GM21367 (cell line): ENCODE data around the gene RNF115.
"Not testable (repeated sequence)": the region's sequence is repeated elsewhere in the genome, so short reads cannot be mapped to it uniquely, and the experiment has no call there.

Experiments used
- ATAC-seq: cut with Tn5 transposase; IDR thresholded peaks from one replicate; pipeline ENCODE4 v1.9.1; 2021; ENCODE audit not compliant: unreplicated experiment

RNF115 gene

DNA sequence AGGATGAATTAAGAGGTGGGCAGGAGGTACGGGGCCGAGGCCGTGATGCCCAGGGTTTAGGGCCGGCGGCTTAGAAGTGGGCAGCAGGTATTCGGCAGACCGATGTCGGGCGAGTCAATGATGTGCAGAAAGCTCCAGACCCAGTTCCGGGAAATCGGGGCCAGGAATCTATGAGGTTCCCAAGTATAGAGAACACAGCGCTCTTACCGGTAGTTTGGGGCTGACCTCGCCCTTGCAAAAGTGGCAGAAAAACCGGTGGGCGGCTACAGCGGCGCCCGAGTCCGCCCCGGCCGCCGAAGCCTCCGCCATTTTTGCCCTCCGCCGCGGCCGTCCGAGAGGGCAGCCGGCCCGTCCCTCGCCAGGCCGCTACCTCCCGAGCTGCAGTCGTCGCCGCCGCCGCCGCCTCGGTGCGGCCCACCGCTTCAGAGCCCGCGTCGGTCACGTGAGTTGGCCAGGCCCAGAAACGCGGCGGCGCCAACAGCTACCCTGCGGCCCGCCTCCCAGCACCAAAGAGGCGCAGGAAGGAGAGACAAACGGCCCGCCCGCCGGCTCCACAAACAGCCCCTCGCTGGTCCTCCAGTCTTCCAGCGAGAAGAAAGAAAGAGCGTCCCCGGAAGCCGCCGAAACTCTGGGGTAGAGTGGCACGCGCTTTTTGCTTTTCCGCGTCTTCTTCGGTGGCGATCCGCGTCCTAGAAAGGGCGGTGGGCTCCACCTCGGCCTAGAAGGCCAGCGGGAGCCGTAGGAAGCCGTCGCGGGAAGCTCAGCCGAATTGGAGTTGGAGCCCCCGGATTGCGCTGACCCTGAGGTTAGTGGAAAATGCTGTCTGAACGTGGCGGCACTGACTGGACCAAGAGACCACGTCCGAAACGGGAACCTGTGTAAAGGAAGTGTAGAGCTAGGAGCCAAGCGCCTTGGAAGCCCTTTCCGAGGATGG is at the start of gene RNF115, which contains the start of gene POLR3C:
TSS of gene RNF115 (minus strand) at position 531 of the 934 bp plus-strand sequence. CDS start at position 309, 222 bp downstream.
TSS of gene POLR3C (plus strand) at position 636 of the 934 bp plus-strand sequence. CDS start 1,577 bp downstream, outside the sequence.
- peak; percentile 59 for ATAC-seq

DNA sequence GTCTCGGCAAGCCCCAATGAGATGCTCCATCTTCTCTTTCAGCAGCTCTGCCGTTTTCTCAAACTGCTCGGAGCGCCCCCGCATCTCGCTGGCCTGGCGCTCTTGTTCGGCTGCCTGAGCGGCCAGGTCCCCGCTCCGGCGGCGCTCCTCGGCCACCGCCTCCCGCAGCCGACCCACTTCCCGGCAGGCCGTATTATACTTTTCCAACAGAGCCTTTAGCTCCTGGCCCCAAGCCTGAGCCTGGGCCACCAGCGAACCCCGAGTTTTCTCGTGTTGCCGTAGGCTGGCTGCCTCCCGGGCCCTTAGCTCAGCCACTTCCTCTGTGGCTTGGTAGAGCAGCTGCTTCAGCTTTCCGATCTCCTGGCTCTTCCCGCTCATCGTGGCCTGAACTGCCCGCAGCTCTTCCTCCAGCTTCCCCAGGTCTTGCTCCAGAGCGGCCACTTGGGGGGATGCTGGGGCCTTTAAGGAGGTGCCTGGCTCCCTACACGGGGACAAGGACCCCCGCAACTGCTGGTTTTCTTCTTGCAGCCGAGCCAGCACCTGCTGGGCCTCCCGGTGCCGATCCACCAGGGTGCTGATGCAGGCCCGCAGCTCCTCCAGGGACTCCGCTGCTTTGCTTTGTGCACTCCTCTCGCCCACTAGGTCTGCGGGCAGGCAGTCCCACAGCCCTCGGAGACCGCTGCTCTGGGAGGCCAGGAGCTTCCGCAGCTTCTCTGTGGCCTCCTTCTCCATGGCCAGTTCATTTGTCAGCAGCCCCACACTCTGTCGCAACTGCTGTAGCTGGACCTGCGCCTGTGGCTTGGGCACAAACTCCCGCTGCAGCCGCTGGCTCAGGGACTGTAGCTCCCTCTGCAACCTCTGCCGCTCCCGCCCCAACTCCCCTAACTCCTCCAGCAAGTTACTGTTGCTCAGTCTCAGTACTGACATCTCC is 48.4 kb upstream of the RNF115 start:
- ATAC-seq = no peak

DNA sequence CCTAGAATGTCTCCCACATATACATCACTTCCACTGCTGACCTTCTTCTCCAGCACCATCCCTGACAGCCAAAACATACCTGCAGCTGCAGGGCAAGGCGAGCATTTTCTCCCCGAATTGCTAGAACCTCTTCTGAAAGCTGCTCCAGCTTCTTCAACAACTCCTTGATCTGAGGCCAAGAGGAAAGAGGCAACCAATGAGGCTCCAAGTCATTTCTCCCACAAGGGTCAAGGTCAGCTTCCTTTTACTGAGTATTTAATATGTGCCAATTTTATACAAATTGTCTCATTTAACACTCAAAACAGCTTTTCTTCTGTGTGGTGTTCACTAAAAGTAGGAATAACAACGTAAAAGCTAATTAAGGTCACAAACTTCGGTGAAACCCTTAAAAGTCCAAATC is 44.3 kb upstream of the RNF115 start:
- no peak for ATAC-seq

DNA sequence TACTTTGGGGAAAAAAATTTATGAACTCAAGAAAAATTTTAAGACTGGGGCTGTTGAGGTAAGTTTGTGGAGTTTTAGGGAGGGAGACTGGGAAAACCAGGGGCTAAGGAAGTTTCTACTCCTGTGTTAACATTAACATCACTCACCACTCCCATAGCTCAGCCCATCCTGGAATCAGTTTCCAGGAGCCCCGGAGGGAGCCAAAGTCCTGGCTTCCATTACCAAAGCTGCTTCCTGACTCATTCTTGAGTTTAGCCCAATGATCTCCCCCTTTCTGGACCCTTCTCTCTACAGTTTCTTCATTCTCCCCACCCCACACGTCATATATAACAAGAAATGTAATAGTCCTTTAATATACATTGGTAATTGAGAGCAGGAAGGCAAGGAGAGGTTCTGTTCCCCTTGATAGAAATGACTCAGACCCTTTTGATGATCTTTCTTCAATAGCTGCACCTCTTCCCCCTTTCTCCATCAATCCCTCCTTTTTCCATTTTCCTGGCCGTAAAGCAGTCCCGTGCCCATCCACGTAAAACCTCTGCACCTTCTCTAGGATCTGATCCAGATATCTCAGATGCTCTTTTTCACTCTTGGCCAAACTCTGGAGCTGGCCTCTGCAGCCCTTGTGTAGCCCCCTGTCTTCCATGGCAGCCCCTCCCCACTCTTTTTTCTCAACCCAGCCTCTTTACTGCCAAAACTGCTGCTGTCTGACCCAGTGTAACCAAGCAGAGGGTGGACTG is 39.6 kb upstream of the RNF115 start:
- no peak for ATAC-seq

DNA sequence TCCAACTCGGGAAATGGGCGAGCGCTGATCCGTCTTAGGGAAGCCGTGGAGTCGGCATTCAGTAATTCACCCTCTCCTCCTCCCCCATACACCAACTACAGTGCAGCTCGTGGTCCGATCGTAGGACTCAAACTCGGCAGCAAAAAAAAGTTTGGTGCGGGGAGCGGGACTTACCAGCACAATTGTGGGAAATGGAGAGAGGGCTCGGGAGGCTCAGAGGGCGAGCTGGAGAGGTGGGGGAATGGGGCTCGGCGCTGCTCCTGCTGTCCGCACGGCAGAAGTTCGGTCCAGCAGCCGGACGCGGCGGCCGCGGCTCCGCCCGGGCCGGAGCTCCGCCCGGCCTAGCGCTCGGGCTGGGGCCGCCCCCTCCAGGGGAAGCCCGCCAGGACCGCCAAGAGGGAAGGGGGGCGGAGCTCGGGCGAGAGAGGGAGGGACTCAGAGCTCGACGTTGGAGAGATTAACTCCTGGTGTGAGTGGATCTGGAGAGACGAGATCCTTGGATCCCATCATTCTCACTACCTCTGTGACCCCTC is 35.7 kb upstream of the RNF115 start:
- ATAC-seq = peak; percentile 57

DNA sequence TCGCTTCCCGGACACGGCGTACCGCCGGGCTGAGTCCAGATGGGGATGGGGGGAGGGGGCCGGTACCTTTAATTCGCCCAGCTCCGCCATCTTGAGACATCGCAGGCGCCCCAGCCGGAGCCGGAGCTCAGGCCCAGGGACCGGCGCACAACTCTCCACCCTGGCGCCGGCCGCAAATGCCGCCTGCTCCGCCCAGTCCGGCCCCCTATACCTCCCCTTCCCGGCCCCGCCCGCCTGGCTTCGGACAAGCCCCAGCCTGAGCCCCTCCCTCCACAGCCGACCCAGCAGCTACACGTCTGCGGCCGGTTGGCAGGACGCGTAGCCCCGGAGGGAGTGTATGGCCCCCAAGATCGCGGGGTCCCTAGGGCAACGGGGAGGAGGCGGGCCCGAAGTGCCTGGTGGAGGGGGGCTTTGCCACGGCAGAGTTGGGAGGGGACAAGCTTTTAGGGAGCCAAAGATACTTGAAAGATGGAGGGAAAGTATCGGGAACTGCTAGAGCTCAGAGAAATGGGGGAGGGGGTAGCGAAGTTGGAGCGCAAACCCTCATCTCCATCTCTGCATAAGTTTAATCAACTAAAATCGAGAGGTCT is 35.1 kb upstream of the RNF115 start, which contains the start of gene PIAS3:
TSS of gene PIAS3 (minus strand) at position 181 of the 590 bp plus-strand sequence. CDS start at position 90, 91 bp downstream.
- peak; percentile 76 for ATAC-seq

DNA sequence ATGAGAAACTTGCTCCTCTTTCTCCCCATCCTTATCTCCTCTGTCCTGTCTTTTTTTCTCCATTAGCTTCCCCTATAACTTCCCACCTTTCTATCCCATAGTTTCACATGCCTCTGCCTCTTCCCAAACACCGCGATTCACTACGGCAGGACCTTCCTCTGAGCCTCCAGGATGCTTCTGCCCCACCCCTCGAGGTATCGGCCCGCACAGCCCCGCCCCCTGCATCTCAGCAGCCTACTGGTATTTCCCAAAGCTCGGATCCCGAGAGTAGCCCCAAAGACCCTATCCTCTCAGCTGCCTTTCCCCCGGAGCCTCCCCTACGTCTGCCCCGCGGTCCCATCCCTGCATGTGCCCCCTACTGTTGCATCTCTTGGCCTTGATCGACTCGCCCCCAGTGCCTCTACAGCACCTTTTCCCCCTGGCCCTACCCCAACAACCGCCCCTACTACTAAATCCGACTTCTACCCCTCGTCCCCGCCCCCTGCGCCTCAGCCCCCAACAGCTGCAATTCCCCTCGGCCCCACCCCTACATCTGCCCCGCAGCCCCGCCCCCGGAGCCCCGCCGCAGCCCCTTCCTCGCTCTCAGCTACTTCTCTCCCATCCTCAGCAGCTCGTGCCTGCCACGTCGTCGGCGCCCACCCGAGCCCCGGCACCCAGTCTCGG is 34.5 kb upstream of the RNF115 start:
- no peak for ATAC-seq

DNA sequence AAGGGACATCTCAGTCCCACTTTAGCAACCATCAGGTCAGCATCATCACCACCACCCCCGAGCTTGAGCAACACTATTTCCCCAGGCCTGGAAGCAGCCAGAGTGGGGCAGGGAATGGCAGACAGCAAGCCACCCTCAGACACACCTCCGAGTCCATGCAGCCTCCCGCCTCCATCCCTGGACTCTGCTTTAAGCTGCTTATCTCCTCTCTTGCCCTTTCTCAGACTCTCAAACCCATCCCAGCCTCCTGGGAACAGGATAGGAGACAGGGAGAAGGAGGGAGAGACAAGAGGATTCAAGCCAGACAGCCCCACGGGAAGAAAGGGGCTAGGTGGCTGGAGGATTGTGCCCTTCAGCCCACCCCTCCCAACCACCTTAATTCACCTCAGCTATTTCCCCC is 33.3 kb upstream of the RNF115 start:
- no peak for ATAC-seq

DNA sequence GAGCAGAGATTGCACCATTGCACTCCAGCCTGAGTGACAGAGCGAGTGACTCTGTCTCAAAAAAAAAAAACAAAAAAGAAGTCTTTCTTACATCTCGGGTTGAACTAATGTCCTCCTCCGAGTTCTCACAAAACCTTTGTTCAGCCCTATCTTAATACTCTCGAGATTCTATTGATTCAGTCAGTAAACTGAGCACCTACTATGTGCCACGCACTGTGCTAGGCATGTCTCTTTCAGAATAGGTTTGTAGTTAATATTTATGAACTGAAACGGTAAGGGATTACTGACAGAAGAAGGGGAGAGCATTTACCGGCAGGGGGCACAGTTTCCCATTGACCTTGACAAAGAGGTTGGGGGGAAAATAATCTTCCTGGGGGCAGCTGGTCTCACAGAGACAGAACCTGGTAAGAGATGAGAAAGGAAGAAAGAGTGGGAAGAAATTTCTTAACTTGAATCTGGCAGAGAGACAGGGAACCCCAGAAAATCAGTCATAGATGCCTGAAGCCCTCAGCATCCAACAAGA is 31.6 kb upstream of the RNF115 start:
- no peak for ATAC-seq

DNA sequence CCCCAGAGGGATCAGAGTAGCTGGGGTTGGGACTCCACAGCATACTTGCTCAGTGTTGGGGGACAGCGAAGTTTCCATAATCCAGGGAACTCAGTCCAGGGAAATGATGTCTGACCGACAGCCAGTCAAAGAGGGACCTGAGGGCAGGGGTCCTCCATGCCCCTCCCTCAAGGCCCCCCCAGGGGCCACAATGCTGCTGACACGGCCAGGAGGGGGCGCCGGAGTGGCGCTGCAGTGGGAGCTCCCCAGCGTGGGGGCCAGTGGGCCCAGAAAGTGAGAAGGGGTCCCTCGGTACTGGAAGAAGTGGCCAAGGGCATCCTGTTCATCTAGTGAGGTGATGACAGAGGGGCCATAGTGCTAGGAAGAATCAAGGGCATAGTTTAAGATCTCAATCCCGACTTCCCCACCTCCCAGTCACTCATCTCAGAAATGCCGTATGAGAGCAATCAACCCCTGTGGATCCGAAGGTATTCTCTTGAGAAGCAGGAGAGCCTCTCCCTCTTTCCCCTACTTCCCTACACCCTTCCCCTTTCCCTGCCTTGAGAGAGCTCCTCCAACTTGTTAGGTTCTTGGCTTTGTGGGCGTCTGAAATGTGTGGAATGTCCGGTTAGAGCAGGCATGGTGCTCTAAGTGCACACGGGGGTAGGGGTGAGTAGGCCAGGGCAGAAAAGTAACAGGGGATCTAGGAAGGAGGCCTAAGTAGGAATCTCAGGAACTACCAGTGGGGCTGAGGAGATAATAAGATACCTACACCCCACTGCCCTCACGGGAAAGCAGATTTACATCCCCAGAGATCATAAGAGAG is 25.7 kb upstream of the RNF115 start:
- ATAC-seq = no peak

DNA sequence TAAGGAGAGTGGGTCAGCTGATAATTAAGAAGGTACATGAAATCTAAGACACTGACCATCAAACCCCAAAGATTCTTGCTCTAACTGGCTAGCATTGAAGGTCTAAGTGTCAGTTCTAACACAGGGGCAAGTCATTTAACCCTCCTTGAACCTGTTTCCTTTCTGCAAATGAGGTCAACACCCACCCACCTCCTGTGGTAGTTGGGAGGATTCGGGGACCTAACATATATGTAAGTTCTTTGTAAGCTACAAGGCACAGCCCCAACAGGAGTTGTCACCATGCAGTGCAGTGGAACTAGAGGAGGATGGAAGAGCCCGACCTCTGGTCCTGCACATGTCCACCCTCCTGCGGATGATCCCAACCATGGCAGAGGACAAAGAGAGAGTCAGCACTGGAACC is 23.9 kb upstream of the RNF115 start:
- no peak for ATAC-seq

DNA sequence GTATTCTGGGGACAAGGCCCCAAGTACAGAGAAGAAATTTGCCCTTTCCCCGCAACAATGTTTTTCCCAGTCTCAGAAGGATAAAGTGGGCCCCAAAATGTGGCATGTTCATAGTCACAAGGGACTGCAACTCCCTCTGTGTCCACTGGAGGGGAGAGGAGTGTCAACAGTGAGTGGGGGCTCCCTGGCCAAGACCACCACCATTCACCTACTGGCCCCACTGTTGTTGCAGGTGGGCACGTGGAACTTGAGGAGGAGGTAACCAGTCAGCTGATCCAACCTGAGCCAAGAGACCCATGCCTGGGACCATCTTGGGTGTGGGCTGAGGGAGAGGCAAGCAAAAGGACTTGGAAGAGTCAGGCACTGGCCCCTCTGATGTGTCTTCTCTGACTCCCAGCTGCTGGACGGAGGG is 22.3 kb upstream of the RNF115 start:
- ATAC-seq = no peak

DNA sequence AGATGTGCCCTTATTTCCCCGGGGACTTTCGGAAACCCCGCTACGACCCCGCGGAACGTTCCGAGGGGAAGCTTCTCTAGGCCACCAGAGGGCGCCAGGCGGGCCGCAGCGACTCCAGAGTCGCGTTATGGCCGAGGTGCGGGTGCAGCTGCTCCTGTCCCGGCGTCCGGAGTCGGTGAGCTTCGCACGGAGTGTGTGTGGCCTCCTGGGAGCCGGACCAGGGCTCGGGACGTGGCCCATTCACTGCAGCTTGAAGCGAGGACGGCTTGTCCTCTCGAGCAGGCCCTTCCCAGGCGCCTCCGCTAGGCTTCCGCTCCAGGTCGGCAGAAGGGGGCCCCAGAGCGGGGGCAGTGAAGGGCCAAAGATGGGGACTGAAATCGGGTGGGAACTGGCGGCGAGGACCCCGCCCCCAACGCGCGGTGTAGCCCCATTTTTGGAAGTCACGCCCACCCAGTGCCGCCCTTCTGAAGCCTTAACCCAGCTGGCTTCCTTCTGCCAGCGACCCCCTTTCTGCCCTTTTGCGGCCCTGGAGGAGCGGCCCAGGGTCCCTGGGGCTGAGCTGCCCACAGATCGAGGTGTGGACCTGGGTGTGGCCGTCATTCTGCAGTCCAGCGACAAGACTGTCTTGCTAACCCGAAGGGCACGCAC is 21.7 kb upstream of the RNF115 start, which contains the start of gene NUDT17:
TSS of gene NUDT17 (plus strand) at position 117 of the 648 bp plus-strand sequence. CDS start at position 128, 11 bp downstream.
- ATAC-seq = no peak

DNA sequence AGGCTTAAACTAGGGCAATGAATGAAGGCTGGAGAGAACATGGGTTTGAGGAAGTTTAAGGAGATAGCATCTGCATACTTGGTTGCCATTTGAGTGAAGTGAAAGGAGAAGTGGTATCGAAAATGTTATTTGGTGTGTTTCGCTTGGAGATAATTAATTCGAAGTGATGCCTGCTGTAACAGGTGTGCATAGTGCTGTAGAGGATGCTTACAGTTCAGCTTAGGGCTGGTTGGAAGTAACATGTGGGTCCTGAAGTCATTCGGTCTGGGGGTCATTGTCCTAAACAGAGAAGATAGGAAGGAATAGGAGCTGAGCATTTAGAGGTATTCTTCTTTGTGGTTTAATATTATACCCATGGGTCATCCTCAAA is 21.2 kb upstream of the RNF115 start:
- no peak for ATAC-seq

DNA sequence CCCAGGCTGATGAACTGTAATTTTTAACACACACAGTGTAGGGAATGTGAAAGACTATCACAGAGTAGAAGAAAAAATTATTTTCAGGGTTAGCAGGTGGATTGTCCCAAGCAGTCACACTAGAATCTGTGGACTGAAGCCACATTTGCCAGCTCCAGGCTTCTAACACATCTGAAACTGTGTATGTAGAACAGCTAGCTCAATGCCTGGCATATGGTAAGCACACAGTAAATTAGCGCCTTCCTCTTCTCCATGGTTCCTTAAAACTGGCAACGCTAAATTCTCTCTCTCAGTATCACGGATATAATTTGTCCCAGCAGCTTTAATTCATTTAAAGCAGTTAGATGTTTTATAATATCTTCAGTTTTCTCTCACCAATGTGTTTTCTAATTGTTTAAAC is 19.1 kb upstream of the RNF115 start:
- no peak for ATAC-seq

DNA sequence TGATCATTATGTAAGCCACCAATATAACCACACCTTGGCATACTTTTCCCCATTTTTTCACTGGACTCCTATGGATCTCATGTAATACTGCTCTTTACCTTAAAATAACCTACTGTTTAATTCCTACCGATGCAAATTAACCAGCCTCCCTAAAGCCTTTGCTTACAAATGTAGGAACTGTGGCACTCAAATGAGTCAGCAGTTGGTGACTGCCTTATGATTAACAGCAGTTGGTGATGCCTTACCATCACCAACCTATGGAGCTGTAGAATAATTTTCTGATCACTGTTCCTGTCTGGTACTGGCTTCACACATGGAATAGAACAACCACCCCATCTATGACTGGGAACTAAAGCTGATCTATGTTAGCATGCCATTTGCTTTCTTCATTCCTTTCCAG is 13.8 kb upstream of the RNF115 start:
- no peak for ATAC-seq

DNA sequence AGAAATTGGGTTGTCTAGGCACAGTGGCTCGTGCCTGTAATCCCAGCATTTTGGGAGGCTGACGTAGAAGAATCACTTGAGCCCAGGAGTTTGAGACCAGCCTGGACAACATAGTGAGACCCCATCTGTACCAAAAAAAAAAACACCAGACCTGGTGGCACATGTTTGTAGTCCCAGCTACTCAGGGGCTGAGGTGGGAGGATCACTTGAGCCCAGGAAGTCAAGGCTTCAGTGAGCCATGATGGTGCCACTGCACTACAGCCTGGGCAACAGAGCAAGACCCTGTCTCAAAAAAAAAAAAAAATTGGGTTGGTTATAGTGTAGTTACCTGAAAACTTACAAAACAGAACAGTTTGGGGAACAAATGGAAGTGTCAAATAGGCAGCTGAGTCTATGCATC is 6.9 kb upstream of the RNF115 start:
- not testable (repeated sequence) for ATAC-seq
